Right lung (tissue), 5 donors: ENCODE data around the gene ATP11C. TPM values are rescaled to one million over a fixed set of nuclear protein-coding genes. Genes with fewer than 3 reads are reported as not detected.
"Not testable (repeated sequence)": the region's sequence is repeated elsewhere in the genome, so short reads cannot be mapped to it uniquely, and the experiment has no call there.

ENCODE experiments used
- DNase-seq, 2 donors: peaks; one replicate each; pipeline ENCODE4 v3.0.0-alpha.2; 2013
- polyA plus RNA-seq, 5 donors: library from polyadenylated mRNA; unstranded; fragments of 120-200 nt; gene quantifications; one replicate each; pipeline versions ENCODE4 v1.2.1 to v1.2.3, GENCODE V29; 2013; ENCODE audit warnings: inconsistent platforms in 1 of 5, low replicate concordance in 1 of 5; ENCODE audit not compliant: insufficient read length in 5 of 5, insufficient read depth in 1 of 5

Gene ATP11C
- polyA plus RNA-seq, 5 donors = 17.9 to 33.1 (median 25.2) TPM

DNA sequence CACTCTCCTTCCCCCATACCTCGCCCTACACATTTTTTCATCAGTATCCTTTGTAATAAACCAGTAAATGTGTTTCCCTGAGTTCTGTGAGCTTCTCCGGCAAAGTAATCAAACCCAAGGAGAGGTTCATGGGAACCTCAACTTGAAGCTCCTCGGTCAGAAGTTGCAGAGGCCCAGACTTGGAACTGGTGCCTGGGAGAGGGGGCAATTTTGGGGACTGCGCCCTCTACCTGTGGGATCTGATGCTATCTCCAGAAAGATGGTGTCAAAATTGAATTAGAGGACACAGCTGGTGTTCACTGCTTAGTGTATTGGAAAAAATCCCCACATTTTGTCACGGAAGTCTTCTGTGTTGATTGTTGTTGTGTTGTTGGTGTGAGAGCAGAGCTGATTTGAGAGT, 70.6 kb downstream of the ATP11C start:
- DNase-seq = no peak

DNA sequence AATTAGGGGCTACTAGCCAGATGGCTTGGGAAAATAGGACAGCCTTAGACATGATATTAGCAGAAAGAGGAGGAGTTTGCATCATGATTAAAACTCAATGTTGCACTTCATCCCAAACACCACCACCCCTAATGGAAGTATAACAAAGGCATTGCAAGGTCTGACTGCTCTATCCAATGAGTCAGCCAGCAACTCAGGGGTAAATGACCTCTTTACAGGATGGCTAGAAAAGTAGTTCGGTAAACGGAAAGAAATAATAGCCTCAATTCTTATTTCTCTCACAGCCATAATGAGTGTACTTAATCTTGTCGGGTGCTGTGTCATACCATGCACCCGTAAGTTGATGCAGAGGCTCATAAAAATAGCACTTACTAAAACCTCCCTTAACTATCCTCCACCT, 76.0 kb downstream of the ATP11C start:
- DNase-seq = not testable (repeated sequence)

DNA sequence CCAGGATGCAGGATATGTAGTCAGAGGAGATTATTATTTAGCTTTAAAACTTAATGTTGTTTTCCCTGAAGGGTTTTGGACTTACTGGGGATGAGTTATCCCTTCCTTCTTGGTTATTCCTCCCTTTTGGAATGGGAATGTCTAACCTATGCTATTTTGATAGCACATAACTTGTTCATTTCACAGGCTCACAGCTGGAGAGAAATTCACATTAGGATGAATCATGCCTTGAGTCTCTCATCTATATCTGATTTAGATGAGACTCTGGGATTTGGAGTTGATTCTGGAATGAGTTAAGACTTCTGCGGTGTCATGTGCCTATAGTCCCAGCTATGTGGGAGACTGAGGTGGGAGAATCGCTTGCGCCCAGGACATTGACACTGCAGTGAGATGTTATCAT, 81.1 kb downstream of the ATP11C start:
- no peak for DNase-seq

DNA sequence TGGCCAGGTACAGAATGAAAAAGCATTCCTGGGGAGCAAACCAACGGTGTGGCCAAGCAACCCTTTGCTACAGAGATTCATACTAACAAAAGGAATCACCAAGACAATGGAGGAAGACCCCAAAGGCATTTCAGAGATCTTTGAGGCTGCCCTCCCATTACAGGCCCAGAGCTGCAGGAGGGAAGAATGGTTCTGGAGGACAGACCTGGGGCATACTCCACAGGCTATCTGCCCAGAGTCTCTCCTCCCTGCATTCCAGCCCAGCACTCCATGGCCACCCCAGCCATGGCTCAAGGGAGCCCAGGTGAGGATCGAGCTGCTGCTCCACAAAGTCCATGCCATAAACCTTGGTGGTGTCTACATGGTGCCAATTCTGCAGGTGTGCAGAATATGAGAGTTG, 81.9 kb downstream of the ATP11C start:
- DNase-seq = no peak

DNA sequence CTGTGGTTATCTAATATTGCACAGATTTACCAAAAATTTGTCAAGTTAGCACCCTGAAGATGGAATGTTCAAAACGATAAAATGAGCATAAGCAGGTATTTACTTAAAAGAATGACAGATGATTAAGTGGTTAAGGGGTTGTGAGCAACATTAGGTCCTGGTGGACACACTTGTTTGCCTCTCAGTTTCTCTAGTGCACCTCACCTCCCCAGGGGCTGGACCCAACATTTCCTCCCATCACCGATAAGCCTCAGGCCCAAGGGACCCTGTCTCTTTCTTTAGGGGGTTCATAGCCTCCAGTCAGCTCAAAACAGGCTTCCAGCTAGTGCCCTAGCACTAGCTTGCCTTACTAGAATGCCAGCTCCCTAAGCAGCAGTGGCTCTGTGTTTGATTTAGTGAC, 88.0 kb downstream of the ATP11C start:
- no peak for DNase-seq

DNA sequence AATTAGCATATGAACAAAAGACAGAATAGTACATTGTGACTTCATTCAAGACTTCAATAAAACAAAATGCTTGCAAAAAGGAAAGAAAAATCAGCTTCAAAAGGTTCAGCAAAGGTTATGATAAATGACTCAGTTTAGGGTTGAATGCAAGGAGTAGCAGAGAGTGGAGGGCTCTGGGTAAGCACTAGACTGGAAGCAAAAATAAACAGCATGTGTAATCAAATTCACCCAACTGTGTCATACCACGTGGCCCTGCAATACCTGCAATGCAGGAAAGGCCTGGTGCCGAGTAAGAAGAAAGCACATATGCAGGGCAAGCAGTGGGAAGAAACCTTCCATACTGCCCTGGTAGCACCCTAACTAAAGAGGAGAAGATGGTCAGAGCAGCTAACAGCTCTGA, 88.7 kb downstream of the ATP11C start:
- no peak for DNase-seq

DNA sequence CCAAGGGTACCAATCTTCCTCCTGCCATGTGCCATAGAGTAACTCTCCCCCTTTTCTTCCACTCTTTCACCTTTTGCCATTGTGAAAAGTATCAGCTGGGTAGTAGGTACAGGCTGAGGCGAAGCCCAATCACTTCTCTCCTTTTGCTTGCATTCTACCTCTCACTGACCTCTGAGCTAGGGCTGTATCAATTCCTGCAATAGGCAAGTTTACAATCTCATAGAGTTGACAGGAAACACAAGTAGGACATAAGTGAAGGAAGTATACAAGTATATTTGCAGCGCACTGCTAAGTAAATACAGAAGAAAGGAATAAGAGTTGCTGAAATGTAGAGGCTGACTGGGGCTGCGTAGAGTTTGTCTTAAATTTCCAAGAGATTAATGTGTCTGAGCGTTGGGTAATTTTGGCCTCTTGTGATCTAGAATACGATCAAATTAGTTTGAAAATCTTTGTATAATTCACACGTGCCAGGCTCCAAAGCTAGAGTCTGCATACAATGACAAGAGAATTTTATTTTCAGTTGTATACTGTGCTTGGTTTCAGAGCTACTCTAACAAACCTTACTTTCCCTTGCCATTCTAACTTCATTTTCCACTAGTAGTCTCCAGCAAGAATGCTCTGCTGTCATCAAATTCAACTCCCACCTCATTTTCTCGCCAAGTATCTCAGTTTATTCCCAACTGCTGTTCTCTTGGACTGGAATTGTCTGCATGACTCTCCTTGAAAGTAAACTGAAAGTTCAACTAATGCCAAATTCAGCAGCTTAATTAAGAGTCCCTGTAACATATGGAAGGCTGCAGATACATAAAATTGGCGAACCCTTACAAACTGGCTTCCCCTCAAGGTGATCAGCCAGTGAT, 90.3 kb downstream of the ATP11C start:
- peak; percentile 35 to 46 for DNase-seq

DNA sequence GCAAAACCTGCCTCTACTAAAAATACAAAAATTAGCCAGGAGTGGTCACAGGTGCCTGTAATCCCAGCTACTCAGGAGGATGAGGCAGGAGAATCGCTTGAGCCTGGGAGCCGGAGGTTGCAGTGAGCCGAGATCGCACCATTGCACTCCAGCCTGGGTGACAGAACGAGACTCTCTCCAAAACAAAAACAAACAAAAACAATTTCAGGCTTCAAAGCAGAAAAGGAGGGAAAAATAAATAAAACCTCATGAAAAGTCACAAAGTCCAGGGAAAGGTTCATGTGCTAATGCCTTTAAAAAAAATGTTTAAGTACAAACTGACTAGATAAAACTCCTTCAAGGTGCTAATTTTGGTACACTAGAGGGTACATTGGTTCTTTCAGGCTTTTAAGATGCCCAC, 96.5 kb downstream of the ATP11C start:
- DNase-seq = not testable (repeated sequence)

DNA sequence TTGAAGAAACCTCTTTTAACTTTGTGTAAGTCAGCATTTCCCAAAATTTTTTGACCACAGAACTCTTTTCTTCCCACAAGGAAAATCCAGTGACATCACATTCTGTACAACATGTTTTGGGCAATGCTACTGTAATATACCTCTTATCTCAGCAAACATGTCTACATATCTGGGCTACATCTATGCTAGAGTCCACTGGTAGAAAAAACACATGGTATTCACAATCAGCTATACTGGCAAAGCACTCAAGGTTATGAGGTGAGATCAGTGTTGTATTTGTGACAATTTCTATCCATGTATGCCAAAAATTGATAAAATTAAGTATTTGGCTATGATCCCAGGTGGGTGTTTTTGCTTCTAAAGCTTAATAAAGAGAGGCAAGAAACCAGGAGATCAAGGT, 98.0 kb downstream of the ATP11C start:
- no peak for DNase-seq

DNA sequence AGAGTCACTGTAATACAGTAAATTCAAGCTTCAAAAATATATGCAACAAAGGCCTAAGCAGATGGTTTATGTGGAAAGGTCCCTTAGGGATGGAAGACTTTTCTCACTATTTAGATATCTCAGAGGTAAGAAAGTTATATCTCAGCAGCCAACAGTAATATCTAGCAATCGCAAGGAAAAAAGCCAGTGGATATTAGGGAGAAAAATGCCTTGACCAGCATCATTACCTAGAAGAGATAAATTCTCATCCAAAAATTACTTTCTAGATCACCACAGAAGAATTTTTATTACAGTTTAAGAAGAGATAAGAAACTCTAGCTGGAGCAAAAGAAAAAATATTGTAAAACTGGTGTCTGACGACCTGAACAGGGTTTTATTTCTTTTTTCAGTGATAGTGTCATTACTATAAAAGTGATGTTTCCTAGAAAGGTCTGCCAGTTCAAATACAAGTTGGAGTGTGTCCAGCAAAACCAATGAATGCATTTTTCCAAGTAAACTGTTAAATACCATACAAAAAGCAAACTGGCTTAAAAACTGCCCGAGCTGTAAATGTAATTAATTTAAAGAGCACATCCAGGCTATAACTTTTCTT, 100.0 kb downstream of the ATP11C start:
- DNase-seq = no peak

DNA sequence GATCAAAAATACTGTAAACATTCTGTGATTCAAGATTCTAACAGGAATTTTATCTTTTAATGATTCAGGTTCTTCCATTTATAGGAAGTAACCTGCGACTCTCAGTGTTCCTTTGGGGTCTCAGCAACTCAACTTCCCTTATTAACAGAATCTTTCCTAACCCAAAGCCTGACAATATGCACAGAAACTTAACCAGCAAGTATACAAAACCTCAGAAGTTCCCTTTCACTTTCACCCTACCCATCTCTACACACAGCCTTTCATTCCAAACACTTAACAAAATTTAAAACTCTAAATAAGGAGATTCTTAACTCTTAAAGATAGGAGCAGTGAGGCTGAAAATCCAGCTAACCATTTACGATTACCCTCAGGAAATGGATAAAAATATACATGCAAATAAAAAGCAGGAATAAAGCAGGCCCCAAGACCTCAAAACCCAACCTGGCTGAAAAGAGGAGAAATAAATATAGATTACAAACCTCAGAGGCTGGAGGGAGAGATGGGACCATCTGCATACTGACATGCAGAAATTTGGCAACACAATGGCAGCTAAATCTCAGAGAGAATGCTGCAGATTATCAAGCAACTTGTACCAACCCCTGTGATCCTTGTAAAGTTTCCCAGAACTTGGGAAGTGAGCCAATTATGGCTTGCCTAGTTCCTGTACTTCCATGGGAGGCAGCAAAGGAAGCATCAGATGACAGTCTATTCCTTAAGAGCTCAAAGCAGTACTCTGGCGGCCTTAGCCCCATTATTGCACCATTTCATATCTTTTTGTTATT, 101.0 kb downstream of the ATP11C start:
- peak; percentile 18 to 26 for DNase-seq

DNA sequence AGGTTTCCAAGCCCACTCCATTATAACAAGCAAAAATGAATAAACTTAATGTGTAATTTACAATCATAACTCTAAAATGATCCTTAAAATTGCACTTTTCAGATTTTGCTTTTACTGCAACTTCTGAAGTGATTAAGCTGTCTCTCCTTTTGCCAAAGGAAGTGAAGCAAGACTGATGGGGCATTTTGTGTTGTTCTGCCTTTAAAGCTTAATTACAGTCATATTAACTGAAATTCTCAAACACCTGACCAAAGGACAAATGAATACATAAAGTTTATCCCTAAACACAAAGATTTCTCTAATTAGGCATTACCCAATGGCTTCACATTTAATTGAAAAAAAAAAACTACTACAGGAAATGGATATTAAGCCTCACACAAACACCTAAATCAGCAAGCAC, 101.8 kb downstream of the ATP11C start:
- DNase-seq = no peak

DNA sequence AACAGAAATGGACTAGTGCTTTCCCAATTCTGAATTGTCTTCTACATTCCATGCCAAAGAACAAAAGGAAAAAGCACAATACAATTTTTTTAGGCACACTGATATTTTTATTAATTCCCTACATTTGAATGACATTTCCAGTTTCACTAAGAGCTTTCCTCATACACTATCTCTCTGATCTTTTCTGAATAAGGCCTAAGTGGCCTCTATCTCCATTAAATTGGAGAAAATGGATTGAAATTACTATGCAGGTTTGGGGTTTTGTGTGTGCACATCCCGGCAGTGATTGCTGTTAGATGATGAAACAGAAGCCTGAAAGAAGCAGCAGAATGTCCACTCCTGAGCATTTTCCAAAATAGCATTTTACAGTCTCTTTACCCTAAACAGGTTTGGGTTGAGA, 104.0 kb downstream of the ATP11C start:
- DNase-seq = no peak

DNA sequence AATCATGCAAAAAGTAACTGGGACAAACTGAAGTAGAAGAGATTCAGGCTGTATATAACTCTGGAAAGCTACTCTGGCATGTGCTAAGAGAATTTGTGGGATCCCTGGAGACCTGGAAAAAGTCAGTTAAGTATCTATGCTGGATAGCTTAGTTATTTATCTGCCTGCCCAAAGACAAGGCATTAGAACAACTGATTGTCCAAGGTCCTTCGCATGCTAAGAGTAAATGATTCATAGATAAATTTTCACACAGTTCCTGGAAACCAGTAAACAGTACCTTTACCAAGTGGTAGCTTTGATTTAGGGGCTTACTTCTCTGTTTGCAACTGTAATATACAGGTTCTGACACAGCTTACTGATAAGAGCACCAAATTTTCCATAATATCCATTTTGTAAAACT, 104.8 kb downstream of the ATP11C start:
- no peak for DNase-seq

DNA sequence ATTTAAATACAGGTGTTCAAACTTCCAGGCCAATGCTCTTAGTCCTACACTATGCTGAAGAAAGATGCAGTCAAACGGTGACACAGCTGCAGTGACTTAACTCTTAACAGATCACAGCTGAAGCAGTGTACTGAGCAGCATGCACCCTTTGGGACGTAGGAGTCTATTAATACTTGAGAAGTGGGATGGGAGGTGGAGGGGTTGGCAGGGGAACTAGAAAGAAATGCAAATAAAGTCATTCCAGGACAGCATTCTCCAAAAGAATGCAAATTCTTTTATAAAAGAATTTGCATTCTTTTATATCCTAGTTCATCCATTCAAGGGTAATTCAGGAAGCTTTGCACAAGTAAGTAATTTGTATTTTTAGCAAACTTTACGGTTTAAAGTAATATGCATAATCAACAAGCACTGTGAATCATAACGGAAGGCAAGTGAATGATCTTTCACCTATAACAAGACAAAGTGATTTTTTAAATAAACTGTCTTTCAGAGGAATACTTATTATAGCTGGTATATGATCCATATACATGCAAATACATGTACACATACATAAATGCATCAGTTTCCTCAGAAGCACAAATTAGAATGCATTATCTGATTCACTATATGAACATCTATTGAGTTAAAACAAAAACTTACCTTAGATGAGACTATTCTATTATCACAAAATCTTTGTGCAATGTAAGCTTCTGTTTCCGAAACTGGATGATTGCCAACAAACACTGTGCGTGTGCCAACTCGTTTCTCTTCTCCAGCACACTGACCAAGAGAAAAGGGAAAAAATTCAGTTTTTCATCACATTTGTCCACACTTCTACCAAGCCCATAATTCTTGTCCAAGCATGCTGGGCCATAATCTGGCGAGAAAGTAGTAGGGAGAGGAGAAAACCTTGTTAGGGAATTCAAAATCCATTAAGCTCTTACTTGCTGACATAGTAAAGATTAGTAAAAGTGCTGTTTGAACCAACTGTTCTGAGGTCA, 106.5 kb downstream of the ATP11C start:
- DNase-seq = no peak

DNA sequence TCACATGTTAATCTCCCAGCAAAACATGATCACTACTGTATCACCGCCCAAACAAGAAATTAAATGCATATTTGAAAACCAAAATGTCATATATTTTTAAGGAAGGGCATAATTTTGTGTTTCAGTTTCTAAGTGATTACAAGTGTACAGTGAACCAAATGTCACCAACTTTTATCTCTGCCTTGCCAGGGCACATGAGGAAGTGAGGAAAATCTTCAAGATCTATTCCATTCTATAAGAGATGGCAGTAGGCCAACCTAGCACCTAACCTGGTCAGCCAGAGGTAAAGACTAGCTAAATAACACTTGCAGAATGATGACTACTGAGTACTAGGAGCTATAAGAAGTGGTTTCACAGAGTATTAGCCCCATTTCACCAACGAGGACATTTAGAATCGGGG, 107.2 kb downstream of the ATP11C start:
- no peak for DNase-seq

DNA sequence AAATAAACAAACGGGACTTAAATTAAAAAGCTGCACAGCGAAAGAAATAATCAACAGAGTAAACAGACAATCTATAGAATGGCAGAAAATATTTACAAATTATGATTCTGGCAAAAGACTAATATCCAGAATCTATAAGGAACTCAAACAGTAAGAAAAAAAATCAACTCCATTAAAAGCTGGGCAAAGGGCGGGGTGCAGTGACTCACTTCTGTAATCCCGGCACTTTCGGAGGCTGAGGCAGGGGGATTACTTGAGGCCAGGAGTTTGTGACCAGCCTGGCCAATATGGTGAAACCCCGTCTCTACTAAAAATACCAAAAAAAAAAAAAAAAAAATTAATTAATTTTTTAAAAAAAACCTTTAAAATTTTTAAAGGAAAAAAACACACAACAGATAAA, 109.0 kb downstream of the ATP11C start:
- DNase-seq = no peak

DNA sequence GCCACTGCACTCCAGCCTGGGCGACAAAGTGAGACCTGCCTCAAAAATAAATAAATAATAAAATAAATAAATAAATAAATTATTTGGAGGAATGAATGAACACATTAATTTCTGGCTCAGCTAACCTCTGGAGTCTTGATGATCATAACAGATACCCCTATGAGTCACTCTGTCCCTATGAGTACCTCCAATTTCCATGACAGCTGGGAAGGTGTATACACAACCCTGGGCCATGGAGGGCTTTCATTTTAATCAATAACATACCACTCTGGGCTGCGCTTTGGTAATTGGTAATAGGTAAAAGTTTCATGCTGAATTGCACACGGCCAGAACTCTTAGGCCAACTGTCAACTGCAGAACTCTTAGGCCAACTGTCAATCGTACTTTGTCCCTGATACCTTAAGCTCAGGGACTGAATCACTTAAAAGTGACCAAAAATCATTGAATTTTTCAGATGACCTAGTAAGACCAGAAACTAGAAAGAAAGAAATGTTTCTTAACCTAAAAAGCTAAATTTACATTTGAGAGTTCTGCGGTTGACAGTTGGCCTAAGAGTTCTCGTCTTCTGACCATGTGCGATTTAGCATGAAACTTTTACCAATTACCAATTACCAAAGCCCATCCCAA, 112.4 kb downstream of the ATP11C start:
- DNase-seq = no peak

DNA sequence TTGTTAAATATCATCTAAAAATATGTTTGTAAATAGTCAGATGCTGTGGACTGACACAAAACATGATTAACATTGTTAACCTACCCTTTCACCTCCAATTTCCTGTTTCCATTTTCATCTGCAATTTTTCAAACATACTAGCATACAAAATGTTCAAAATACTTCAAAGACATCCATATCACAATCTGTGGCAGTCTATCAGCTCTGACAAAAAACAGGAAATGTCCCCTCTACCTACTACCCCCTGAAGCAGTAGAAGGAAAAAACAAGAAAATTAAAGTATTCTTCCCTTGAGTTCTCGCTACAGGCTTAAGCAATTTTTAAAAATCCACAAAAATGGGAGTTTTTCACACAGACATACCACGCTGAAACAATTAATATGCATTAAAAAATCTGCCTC, 116.6 kb downstream of the ATP11C start:
- DNase-seq = no peak

DNA sequence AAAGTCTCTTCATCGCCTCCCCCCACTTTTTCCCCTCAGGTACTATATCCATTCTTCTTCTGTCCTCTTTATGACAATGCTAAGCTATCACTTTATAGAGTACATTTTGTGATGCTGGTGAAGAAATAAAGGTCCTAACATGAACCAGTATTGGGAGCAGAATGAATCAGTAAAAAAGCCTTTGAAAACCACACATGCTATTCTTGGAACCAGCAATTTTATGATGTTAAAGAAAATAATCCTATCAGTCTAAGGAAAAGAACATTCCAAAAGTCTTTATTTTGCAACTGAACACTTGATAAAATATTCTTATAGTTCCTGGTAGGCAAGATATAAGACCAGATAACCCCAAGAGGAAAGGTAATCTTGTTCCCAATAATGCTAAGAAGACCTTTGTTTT, 117.1 kb downstream of the ATP11C start:
- DNase-seq = no peak
